ENCODE results near the gene FBXW12.

Gene FBXW12

DNA sequence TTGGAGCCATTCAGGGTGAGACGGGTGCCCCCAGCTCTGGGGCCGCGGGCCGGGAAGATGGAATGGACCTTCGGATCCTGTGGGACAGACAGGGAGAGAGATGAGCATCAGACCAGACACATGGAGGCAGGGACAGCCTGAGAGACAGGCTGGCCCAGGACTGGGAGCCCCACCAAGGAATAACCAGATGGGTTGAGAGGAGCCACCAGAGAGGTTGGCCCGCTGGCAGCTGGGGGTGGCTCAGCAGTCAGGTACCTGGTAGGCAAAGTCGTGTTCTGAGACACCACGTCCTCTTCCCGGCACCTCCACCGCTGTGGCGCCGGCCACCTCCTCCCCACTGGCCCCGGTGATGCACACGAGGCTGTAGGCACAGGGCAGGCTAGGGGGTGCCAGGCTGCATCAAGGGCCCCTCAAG lies 44.1 kb downstream of the FBXW12 start:
- TF ChIP-seq, protein P1, sequence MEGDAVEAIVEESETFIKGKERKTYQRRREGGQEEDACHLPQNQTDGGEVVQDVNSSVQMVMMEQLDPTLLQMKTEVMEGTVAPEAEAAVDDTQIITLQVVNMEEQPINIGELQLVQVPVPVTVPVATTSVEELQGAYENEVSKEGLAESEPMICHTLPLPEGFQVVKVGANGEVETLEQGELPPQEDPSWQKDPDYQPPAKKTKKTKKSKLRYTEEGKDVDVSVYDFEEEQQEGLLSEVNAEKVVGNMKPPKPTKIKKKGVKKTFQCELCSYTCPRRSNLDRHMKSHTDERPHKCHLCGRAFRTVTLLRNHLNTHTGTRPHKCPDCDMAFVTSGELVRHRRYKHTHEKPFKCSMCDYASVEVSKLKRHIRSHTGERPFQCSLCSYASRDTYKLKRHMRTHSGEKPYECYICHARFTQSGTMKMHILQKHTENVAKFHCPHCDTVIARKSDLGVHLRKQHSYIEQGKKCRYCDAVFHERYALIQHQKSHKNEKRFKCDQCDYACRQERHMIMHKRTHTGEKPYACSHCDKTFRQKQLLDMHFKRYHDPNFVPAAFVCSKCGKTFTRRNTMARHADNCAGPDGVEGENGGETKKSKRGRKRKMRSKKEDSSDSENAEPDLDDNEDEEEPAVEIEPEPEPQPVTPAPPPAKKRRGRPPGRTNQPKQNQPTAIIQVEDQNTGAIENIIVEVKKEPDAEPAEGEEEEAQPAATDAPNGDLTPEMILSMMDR (conservative IDR thresholded peaks at IDR 0.05; ENCODE audit: low read depth) = no peak
- ChIA-PET CTCF (interaction anchor here (1.2 to 1.4 kb wide), 2 partner anchors 15 to 20 kb away, joined by 3 to 5 read pairs; no protein-coding TSS in a partner anchor), POLR2A (ENCODE audit: low non-redundant PET) (no interaction called here)
- H3K27ac ChIP-seq = peak overlapping the region; percentile 99
- DNase-seq (ENCODE audit: low spot score) = no peak

DNA sequence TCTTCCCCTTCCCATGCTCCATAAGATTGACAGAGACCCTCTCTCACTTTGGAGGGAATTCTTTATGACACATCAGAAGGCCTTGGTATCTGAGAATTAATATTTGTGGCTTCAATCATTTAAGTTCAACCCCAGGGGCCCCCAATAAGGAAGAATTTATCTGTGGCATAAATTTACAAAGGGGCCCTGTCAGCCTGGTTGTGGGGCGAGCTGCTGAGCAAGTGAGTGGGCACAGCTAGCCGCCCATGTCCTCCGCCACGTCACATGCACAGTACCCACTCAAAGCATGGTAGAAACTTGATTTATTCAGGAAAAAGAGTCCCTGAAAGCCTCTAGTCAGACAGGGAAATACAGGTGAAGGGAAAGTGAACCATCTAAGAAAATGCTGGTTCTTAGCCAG lies 44.5 kb downstream of the FBXW12 start:
- peak overlapping the region; percentile 99 for H3K27ac ChIP-seq
- ChIA-PET POLR2A (ENCODE audit: low non-redundant PET) (no interaction called here), CTCF (interaction anchor here (1.2 to 1.4 kb wide), 2 partner anchors 15 to 20 kb away, joined by 3 to 5 read pairs; no protein-coding TSS in a partner anchor)
- TF ChIP-seq, protein P1 (conservative IDR thresholded peaks at IDR 0.05; ENCODE audit: low read depth) = no peak
- no peak for DNase-seq (ENCODE audit: low spot score)

DNA sequence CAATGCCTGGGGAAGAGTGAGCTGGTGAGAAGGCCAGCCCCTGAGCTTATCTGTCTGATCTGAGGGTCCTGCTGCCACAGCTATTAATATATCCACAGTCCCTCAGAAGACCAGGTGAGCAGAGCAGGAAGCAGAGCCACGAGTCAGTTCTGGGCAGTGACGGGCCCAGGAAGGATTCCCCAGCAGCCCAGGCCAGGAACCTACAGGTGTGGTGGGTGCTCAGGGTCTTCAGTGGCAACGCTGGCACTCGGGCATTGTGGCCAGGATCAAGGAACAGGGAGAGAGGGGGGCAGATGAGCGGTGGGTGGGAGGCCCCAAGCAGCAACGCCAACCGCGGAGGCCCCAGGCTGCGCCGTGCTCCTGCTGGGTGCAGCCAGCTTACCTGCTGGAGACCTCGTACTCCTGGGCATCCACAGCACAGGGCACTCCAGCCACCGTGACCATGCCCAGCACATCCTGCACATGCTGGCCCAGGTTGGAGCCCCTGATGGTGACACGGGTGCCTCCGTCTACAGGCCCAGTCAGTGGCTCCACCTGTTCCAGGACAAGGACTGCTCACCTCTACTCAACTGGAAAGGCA lies 45.6 kb downstream of the FBXW12 start:
- POLR2A ChIA-PET (ENCODE audit: low non-redundant PET) = interaction anchor here (0.6 kb wide), 1 partner anchor 18 kb away, joined by 3 read pairs; no protein-coding TSS in a partner anchor
- DNase-seq (ENCODE audit: low spot score) = no peak
- TF ChIP-seq, protein P1 (conservative IDR thresholded peaks at IDR 0.05; ENCODE audit: low read depth) = no peak
- CTCF ChIA-PET = no interaction called here
- H3K27ac ChIP-seq = peak overlapping the region; percentile 99

DNA sequence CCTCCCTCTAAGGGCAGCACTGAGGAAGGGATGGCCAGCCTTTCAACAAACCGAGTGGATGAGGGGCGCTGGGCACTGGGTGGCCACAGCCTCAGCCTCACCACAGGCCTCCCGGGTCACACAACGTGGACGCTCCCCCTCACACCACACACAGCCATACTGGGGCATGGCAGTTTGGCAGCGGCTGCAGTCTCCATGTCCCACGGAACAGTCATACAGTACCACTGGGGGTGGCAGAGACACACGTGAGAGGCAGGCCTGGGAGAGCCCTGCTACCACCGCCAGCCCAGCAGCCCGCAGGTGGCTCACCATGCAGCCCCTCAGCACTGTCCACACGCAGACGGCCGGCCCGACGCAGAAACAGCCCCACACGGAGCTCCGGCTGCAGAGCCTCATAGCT lies 46.1 kb downstream of the FBXW12 start:
- no peak for DNase-seq (ENCODE audit: low spot score)
- ChIA-PET CTCF (interaction anchor here (1.5 kb wide), 1 partner anchor 18 kb away, joined by 11 read pairs; no protein-coding TSS in a partner anchor), POLR2A (ENCODE audit: low non-redundant PET) (interaction anchor here (0.5 kb wide), 1 partner anchor 1147 kb away, joined by 3 read pairs; no protein-coding TSS in a partner anchor)
- TF ChIP-seq, protein P1 (conservative IDR thresholded peaks at IDR 0.05; ENCODE audit: low read depth) = no peak
- peak overlapping the region; percentile 99 for H3K27ac ChIP-seq

DNA sequence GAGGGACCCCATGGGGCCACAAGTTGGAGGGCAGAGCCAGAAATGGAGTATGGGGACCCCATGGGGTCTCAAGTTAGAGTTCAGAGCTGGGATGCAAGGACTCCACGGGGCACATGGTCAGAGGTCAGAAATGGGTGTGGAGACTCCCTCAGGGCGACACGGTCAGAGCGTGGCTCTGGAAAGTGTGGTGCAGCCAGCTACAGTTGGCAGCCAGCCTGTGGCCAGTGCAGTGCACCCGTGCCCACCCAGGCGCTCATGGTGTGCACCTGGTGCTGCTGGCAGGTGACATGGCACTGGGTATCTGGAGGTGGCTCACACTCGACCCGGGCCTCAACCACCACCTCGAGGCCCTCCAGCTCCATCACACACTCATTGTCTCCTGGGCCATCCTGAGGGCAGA lies 46.6 kb downstream of the FBXW12 start:
- ChIA-PET POLR2A (ENCODE audit: low non-redundant PET) (interaction anchor here (0.5 kb wide), 2 partner anchors 10 to 1146 kb away, joined by 3 read pairs; no protein-coding TSS in a partner anchor), CTCF (interaction anchor here (0.6 to 1.5 kb wide), 2 partner anchors 17 to 140 kb away, joined by 3 to 11 read pairs; no protein-coding TSS in a partner anchor)
- peak overlapping the region; percentile 99 for H3K27ac ChIP-seq
- TF ChIP-seq, protein P1 (conservative IDR thresholded peaks at IDR 0.05; ENCODE audit: low read depth) = no peak
- no peak for DNase-seq (ENCODE audit: low spot score)

DNA sequence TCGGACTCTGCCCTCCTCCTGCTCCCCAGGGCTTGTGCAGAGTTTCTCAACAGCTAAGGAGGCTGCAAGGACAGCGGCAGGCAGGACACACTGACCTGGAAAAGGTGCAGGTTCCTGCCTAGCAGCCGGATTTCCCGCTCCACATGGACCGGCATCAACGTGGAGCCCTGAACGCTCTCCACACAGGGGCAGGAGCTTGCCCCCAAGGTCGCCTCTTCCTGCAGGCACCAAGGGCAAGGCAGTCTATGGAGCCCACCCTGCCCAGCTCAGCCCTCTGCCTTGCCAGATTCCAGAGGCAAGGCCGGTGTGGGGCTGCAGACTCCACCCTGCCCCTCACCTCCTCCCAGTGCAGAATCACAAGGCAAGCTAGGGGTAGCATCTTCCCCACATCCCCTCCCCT lies 47.1 kb downstream of the FBXW12 start:
- TF ChIP-seq, protein P1 (conservative IDR thresholded peaks at IDR 0.05; ENCODE audit: low read depth) = no peak
- ChIA-PET CTCF (interaction anchor here (0.6 to 1.5 kb wide), 2 partner anchors 17 to 140 kb away, joined by 3 to 11 read pairs; no protein-coding TSS in a partner anchor), POLR2A (ENCODE audit: low non-redundant PET) (interaction anchor here (0.5 kb wide), 1 partner anchor 9 kb away, joined by 3 read pairs; no protein-coding TSS in a partner anchor)
- DNase-seq (ENCODE audit: low spot score) = no peak
- H3K27ac ChIP-seq = peak overlapping the region; percentile 99

Data from RWPE1 (cell line).